Measurements from ENCODE around the gene EIF3L. TPM values are rescaled to one million over a fixed set of nuclear protein-coding genes. Genes with fewer than 3 reads are reported as not detected.
A peak's percentile ranks its signal among the peaks of the same experiment; 100 is the strongest.

Gene EIF3L
- total and polyA plus RNA-seq, 9 of the 15 experiments (the other 6 are each of a cell fraction or from before 2014, with no cell fraction given), result 257 to 699 (median 368) TPM

DNA sequence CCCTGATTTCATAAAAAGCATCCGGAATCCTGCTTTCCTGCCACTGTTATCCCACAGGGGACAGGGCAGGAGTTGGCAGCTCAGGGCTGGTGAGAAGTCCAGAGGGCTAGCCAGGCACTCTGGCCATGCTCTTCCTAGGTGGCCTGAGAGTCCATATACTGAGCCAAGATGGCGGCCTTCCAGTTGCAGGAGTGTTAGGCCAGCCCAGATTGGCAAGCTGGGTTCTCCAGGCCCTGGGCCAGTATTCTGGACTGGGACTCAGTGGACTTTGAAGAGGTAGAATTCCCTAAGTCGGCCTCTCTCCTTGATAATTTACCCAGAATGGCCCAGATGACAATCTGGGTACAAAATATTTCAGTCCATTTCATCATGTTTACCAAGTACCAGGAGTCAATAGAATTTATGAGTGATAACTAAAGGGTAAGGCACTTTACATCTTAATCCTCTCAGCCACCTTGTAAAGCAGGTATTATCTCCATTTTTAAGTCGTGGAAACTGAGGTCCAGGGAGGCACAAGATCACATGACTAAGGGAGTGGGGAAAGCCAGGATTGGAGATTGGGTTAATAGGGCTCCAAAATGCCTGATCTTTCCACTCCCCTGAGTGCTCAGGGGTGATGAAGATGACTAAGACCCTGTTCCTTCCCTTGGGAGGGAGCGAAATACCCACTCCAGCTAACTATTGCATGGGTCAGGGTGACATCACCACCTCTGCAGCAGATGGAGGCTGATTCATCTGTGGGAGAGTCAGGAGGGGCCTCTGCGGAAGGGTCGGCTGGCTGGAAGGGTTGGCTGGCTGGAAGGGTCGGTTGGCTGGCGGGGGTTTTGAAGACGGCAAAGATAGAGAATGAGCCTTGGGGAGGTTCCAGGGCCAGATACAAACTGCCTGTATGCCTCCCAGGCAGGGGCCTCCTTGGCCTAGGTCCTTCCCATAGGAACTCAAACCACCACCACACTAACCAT lies 55.6 kb downstream of the EIF3L start (continued):
- TF ChIP-seq, protein P1, sequence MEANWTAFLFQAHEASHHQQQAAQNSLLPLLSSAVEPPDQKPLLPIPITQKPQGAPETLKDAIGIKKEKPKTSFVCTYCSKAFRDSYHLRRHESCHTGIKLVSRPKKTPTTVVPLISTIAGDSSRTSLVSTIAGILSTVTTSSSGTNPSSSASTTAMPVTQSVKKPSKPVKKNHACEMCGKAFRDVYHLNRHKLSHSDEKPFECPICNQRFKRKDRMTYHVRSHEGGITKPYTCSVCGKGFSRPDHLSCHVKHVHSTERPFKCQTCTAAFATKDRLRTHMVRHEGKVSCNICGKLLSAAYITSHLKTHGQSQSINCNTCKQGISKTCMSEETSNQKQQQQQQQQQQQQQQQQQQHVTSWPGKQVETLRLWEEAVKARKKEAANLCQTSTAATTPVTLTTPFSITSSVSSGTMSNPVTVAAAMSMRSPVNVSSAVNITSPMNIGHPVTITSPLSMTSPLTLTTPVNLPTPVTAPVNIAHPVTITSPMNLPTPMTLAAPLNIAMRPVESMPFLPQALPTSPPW (CRISPR knock-in tag; IDR thresholded peaks at IDR 0.05), result peak; percentile 67
- TF ChIP-seq FOSL1 (tag; conservative IDR thresholded peaks at IDR 0.05) (peak; percentile 93), GABPA (tag; conservative IDR thresholded peaks at IDR 0.05; ENCODE audit: low read depth) (0 out of 2 replicates have a peak, but pooled peaks have one; percentile 18), STAG1 (CRISPR knock-in tag; IDR thresholded peaks at IDR 0.05; ENCODE audit: borderline replicate concordance) (no peak), NR2C2 (CRISPR knock-in tag; IDR thresholded peaks at IDR 0.05) (no peak), NR2C2 (tag; IDR thresholded peaks at IDR 0.05) (peak; percentile 26; the same call in 1 of the 2 replicates), BACH1 (tag; IDR thresholded peaks at IDR 0.05) (peak; percentile 79; the same call in 1 of the 2 replicates), SOX6 (IDR thresholded peaks at IDR 0.05) (peak; percentile 18; the same call in 1 of the 2 replicates), POLR2H (tag; IDR thresholded peaks at IDR 0.05; ENCODE audit: low read depth) (peak; percentile 73)
- TF ChIP-seq, protein P2, sequence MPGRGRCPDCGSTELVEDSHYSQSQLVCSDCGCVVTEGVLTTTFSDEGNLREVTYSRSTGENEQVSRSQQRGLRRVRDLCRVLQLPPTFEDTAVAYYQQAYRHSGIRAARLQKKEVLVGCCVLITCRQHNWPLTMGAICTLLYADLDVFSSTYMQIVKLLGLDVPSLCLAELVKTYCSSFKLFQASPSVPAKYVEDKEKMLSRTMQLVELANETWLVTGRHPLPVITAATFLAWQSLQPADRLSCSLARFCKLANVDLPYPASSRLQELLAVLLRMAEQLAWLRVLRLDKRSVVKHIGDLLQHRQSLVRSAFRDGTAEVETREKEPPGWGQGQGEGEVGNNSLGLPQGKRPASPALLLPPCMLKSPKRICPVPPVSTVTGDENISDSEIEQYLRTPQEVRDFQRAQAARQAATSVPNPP (IDR thresholded peaks at IDR 0.05; ENCODE audit: borderline replicate concordance, insufficient read depth, insufficient read length), result no peak
- TF ChIP-seq, protein P3, sequence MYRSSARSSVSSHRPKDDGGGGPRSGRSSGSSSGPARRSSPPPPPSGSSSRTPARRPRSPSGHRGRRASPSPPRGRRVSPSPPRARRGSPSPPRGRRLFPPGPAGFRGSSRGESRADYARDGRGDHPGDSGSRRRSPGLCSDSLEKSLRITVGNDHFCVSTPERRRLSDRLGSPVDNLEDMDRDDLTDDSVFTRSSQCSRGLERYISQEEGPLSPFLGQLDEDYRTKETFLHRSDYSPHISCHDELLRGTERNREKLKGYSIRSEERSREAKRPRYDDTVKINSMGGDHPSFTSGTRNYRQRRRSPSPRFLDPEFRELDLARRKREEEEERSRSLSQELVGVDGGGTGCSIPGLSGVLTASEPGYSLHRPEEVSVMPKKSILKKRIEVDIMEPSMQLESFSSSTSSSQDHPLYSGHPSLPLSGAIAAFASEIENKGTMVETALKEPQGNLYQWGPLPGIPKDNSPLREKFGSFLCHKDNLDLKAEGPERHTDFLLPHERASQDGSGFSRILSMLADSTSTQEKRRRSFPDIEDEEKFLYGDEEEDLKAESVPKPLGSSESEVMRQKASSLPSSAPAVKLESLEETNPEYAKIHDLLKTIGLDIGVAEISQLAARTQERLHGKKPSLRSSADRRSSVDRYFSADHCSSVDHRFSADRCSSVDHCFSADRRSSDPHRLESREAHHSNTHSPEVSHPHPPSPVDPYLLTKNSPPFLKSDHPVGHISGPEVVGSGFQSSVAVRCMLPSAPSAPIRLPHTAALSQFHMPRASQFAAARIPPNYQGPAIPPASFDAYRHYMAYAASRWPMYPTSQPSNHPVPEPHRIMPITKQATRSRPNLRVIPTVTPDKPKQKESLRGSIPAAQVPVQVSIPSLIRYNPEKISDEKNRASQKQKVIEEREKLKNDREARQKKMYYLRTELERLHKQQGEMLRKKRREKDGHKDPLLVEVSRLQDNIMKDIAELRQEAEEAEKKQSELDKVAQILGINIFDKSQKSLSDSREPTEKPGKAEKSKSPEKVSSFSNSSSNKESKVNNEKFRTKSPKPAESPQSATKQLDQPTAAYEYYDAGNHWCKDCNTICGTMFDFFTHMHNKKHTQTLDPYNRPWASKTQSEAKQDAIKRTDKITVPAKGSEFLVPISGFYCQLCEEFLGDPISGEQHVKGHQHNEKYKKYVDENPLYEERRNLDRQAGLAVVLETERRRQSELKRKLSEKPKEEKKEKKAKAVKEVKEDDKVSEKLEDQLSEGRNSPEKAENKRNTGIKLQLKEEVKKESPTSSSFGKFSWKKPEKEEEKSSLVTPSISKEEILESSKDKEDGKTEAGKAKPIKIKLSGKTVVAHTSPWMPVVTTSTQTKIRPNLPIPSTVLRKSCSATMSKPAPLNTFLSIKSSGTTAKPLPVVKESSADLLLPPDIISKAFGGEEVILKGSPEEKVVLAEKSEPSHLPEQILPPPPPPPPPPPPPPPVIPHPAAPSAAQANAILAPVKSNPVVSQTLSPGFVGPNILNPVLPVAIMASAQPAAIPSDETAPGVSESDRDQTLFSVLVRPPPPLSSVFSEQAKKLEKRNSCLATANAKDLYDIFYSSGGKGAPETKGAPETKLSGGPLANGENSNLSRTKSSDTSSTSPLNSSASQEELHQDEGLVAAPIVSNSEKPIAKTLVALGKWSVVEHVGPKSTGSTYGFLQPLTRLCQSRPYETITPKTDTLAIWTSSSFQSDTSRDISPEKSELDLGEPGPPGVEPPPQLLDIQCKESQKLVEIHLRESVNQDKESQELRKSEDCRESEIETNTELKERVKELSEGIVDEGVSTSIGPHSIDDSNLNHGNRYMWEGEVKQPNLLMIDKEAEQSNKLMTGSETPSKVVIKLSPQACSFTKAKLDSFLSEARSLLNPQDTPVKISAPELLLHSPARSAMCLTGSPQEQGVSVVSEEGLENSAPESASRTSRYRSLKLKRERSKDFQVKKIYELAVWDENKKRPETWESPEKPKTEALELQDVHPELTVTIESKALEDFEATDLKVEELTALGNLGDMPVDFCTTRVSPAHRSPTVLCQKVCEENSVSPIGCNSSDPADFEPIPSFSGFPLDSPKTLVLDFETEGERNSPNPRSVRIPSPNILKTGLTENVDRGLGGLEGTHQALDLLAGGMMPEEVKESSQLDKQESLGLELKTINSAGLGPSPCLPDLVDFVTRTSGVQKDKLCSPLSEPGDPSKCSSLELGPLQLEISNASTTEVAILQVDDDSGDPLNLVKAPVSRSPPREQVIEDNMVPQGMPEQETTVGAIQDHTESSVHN (IDR thresholded peaks at IDR 0.05; ENCODE audit: borderline replicate concordance in 1 of 2, low read depth in 1 of 2), result peak in 1 of 2 experiments; percentile 75; a peak in 1 of 4 replicates
- TF ChIP-seq, protein P4, sequence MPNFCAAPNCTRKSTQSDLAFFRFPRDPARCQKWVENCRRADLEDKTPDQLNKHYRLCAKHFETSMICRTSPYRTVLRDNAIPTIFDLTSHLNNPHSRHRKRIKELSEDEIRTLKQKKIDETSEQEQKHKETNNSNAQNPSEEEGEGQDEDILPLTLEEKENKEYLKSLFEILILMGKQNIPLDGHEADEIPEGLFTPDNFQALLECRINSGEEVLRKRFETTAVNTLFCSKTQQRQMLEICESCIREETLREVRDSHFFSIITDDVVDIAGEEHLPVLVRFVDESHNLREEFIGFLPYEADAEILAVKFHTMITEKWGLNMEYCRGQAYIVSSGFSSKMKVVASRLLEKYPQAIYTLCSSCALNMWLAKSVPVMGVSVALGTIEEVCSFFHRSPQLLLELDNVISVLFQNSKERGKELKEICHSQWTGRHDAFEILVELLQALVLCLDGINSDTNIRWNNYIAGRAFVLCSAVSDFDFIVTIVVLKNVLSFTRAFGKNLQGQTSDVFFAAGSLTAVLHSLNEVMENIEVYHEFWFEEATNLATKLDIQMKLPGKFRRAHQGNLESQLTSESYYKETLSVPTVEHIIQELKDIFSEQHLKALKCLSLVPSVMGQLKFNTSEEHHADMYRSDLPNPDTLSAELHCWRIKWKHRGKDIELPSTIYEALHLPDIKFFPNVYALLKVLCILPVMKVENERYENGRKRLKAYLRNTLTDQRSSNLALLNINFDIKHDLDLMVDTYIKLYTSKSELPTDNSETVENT (CRISPR knock-in tag; IDR thresholded peaks at IDR 0.05), result no peak

All from K562 (cell line).